ENCODE results near the gene PDE9A.

Gene PDE9A

GRCh38 chr21:42621166-42621818 lies 32.1 kb upstream of the PDE9A start:
- TF ChIP-seq USF1 (IDR thresholded peaks at IDR 0.05) = no peak
- TF ChIP-seq MAX (IDR thresholded peaks at IDR 0.05) = no peak
- no peak for TF ChIP-seq NFIC (IDR thresholded peaks at IDR 0.05)
- no peak for TF ChIP-seq TEAD4 (IDR thresholded peaks at IDR 0.05)
- TF ChIP-seq REST (IDR thresholded peaks at IDR 0.05; ENCODE audit: low read depth) = no peak

- TF ChIP-seq USF1 (IDR thresholded peaks at IDR 0.05) (peak; percentile 43; the same call in 1 of the 2 replicates), CREB1 (IDR thresholded peaks at IDR 0.05; ENCODE audit: low read depth) (no peak), FOXM1 (IDR thresholded peaks at IDR 0.05; ENCODE audit: borderline replicate concordance, low read depth) (no peak), MAX (IDR thresholded peaks at IDR 0.05) (no peak), NFIC (IDR thresholded peaks at IDR 0.05) (peak; percentile 33; the same call in 1 of the 2 replicates), TCF12 (IDR thresholded peaks at IDR 0.05; ENCODE audit: low read depth) (no peak), YY1 (IDR thresholded peaks at IDR 0.05; ENCODE audit: low read depth) (no peak), ZBTB7A (IDR thresholded peaks at IDR 0.05; ENCODE audit: low read depth) (no peak), EGR1 (IDR thresholded peaks at IDR 0.05) (no peak), EP300 (IDR thresholded peaks at IDR 0.05; ENCODE audit: borderline replicate concordance) (no peak)
Observed at GRCh38 chr21:42621819-42622177, 31.6 kb upstream of the PDE9A start.

- TF ChIP-seq TAF1 (IDR thresholded peaks at IDR 0.05; ENCODE audit: low read depth) (no peak), TEAD4 (IDR thresholded peaks at IDR 0.05) (no peak), EGR1 (IDR thresholded peaks at IDR 0.05) (no peak), CEBPB (IDR thresholded peaks at IDR 0.05) (no peak), YY1 (IDR thresholded peaks at IDR 0.05; ENCODE audit: low read depth) (no peak), TCF12 (IDR thresholded peaks at IDR 0.05; ENCODE audit: low read depth) (no peak), RAD21 (IDR thresholded peaks at IDR 0.05; ENCODE audit: low read depth) (no peak), MAX (IDR thresholded peaks at IDR 0.05) (no peak), USF1 (IDR thresholded peaks at IDR 0.05) (no peak)
Observed at GRCh38 chr21:42622284-42622683, 31.1 kb upstream of the PDE9A start.

- TF ChIP-seq TAF1 (IDR thresholded peaks at IDR 0.05; ENCODE audit: low read depth) = no peak
- TF ChIP-seq CEBPB (IDR thresholded peaks at IDR 0.05) = no peak
Observed at GRCh38 chr21:42623694-42624093, 29.7 kb upstream of the PDE9A start.

- TF ChIP-seq CREB1 (IDR thresholded peaks at IDR 0.05; ENCODE audit: low read depth) = no peak
- no peak for TF ChIP-seq USF1 (IDR thresholded peaks at IDR 0.05)
- TF ChIP-seq RAD21 (IDR thresholded peaks at IDR 0.05; ENCODE audit: low read depth) = no peak
- TF ChIP-seq CEBPB (IDR thresholded peaks at IDR 0.05) = no peak
- TF ChIP-seq FOXM1 (IDR thresholded peaks at IDR 0.05; ENCODE audit: borderline replicate concordance, low read depth) = no peak
- TF ChIP-seq TCF12 (IDR thresholded peaks at IDR 0.05; ENCODE audit: low read depth) = no peak
- no peak for TF ChIP-seq ZBTB7A (IDR thresholded peaks at IDR 0.05; ENCODE audit: low read depth)
- TF ChIP-seq REST (IDR thresholded peaks at IDR 0.05; ENCODE audit: low read depth) = no peak
- no peak for TF ChIP-seq NFIC (IDR thresholded peaks at IDR 0.05)
- no peak for TF ChIP-seq TAF1 (IDR thresholded peaks at IDR 0.05; ENCODE audit: low read depth)
- TF ChIP-seq EGR1 (IDR thresholded peaks at IDR 0.05) = no peak
- TF ChIP-seq EP300 (IDR thresholded peaks at IDR 0.05; ENCODE audit: borderline replicate concordance) = no peak
- no peak for TF ChIP-seq TEAD4 (IDR thresholded peaks at IDR 0.05)
- no peak for TF ChIP-seq MAX (IDR thresholded peaks at IDR 0.05)
- no peak for TF ChIP-seq YY1 (IDR thresholded peaks at IDR 0.05; ENCODE audit: low read depth)
Observed at GRCh38 chr21:42624095-42624790, 29.2 kb upstream of the PDE9A start.

Data from Ishikawa (cell line).